ENCODE data around the gene TAS2R3.

Gene TAS2R3, protein sequence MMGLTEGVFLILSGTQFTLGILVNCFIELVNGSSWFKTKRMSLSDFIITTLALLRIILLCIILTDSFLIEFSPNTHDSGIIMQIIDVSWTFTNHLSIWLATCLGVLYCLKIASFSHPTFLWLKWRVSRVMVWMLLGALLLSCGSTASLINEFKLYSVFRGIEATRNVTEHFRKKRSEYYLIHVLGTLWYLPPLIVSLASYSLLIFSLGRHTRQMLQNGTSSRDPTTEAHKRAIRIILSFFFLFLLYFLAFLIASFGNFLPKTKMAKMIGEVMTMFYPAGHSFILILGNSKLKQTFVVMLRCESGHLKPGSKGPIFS

GRCh38 chr7:141763797-141764196 is at the start of gene TAS2R3:
Gene TAS2R3, plus strand, starts transcription at chr7:141764097. Its CDS starts 62 bp downstream, at chr7:141764159.
- TF ChIP-seq, protein P1, sequence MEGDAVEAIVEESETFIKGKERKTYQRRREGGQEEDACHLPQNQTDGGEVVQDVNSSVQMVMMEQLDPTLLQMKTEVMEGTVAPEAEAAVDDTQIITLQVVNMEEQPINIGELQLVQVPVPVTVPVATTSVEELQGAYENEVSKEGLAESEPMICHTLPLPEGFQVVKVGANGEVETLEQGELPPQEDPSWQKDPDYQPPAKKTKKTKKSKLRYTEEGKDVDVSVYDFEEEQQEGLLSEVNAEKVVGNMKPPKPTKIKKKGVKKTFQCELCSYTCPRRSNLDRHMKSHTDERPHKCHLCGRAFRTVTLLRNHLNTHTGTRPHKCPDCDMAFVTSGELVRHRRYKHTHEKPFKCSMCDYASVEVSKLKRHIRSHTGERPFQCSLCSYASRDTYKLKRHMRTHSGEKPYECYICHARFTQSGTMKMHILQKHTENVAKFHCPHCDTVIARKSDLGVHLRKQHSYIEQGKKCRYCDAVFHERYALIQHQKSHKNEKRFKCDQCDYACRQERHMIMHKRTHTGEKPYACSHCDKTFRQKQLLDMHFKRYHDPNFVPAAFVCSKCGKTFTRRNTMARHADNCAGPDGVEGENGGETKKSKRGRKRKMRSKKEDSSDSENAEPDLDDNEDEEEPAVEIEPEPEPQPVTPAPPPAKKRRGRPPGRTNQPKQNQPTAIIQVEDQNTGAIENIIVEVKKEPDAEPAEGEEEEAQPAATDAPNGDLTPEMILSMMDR (IDR thresholded peaks at IDR 0.05; ENCODE audit: borderline replicate concordance, insufficient read depth, low read depth, low read length): no peak
- no peak within 1 kb of the TSS for H3K4me3 ChIP-seq (ENCODE audit: low read depth, low read length)

GRCh38 chr7:141714571-141714970 is 49.3 kb upstream of the TAS2R3 start:
- no peak overlapping the region for H3K4me3 ChIP-seq (ENCODE audit: low read depth, low read length)
- TF ChIP-seq, protein P1 (IDR thresholded peaks at IDR 0.05; ENCODE audit: borderline replicate concordance, insufficient read depth, low read depth, low read length): no peak

GRCh38 chr7:141715018-141715417 is 48.9 kb upstream of the TAS2R3 start:
- TF ChIP-seq, protein P1 (IDR thresholded peaks at IDR 0.05; ENCODE audit: borderline replicate concordance, insufficient read depth, low read depth, low read length): no peak
- H3K4me3 ChIP-seq (ENCODE audit: low read depth, low read length): no peak overlapping the region

DNA sequence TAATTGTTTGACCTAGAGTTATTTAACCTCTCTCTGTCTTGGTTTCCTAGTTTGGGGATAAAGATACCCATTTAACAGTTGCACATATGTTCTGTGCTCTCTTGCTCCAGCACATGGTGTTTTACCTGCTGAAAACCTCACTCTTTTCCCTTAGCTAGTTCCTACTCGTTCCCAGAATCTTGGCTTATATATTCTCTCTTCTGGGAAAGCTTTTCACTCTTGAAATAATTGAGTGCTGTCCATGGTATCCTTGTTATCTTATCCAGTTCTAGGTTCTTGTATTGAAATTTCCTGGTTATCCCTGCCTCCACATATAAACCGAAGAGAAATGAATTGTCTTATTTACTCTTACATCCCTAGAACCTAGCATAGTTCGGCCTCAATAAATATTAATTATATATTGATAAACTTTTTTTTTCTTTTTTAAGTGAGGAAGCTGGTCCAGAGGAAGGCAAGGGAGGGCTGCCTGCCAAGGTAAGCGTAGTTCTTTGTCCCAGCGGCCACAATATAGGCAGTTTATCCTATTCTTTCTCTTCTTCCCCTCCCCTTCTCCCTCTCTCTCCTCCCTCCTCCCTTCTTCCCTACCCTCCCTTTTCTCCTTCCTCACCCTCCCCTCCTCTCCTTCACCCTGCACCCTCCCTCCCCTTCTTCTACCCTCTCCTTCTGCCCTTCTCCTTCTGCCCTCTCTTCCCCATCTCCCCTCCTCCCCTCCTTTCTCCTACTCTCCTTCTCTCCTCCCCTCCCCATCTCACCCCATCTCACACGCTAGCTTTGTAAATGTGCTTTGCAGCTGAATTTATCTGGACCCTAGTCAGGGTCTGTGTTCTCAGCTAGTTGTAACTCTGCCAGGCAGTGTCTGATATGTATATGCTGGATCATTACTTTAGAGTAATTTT is 47.9 kb upstream of the TAS2R3 start:
- H3K4me3 ChIP-seq (ENCODE audit: low read depth, low read length): no peak overlapping the region
- TF ChIP-seq, protein P1 (IDR thresholded peaks at IDR 0.05; ENCODE audit: borderline replicate concordance, insufficient read depth, low read depth, low read length): no peak

DNA sequence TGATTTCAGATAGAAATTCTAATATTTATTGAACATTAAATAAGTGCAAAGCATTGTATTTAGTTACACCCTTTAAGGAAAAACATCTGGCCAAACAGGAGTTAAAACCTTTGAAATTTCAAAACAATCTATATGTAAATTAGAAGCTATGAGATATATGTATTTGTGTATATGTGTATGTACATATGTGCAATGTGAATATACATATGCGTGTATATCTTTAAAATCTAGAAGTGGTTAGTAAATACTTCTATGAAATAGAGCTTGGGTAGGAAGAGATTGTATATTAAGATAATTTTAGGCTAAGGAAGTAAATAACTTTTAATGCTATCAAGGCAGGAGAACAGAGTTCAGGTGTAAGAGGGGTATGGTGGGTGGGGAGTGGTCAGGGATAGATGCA is 46.4 kb upstream of the TAS2R3 start:
- H3K4me3 ChIP-seq (ENCODE audit: low read depth, low read length): no peak overlapping the region
- TF ChIP-seq, protein P1 (IDR thresholded peaks at IDR 0.05; ENCODE audit: borderline replicate concordance, insufficient read depth, low read depth, low read length): no peak

- H3K4me3 ChIP-seq (ENCODE audit: low read depth, low read length): no peak overlapping the region
- TF ChIP-seq, protein P1 (IDR thresholded peaks at IDR 0.05; ENCODE audit: borderline replicate concordance, insufficient read depth, low read depth, low read length): no peak
These were observed 41.4 kb upstream of the TAS2R3 start for GRCh38 chr7:141722529-141722928.

All from GM12875 (cell line).